NCI-H128 (cell line): ENCODE data around the gene C15orf40.
"Not testable (repeated sequence)": the region's sequence is repeated elsewhere in the genome, so short reads cannot be mapped to it uniquely, and the experiment has no call there.

Experiments
- DNase-seq: peaks from one replicate; lab custom pipeline; 2025; ENCODE audit not compliant: unreplicated experiment; lab: John Stamatoyannopoulos, UW

C15orf40 gene

GRCh38 chr15:83011271-83012075 lies at the start of gene C15orf40:
TSS of gene C15orf40 (minus strand) at chr15:83011639. CDS start at chr15:83011607, 32 bp downstream.
- peak; percentile 77 for DNase-seq

- no peak for DNase-seq
Measured at GRCh38 chr15:83057696-83058376, 46.4 kb upstream of the C15orf40 start.

- DNase-seq = no peak
Measured at GRCh38 chr15:83057002-83057401, 45.6 kb upstream of the C15orf40 start.

- no peak for DNase-seq
Measured at GRCh38 chr15:83053151-83053550, 41.7 kb upstream of the C15orf40 start.

GRCh38 chr15:83046558-83047127 lies 35.2 kb upstream of the C15orf40 start:
- DNase-seq = no peak

- DNase-seq = no peak
Measured at GRCh38 chr15:83044156-83044555, 32.7 kb upstream of the C15orf40 start.

GRCh38 chr15:83039206-83039605 lies 27.8 kb upstream of the C15orf40 start:
- no peak for DNase-seq

GRCh38 chr15:83036253-83036652 lies 24.8 kb upstream of the C15orf40 start:
- DNase-seq = no peak

- DNase-seq = not testable (repeated sequence)
Measured at GRCh38 chr15:83031234-83031633, 19.8 kb upstream of the C15orf40 start.

- no peak for DNase-seq
Measured at GRCh38 chr15:83030021-83030420, 18.6 kb upstream of the C15orf40 start.

- no peak for DNase-seq
Measured at GRCh38 chr15:83018436-83018835, 7.0 kb upstream of the C15orf40 start.

GRCh38 chr15:83016906-83017305 lies 5.5 kb upstream of the C15orf40 start:
- DNase-seq = no peak

GRCh38 chr15:83015361-83015760 lies 3.9 kb upstream of the C15orf40 start:
- no peak for DNase-seq

- DNase-seq = no peak
Measured at GRCh38 chr15:83014205-83014653, 2.8 kb upstream of the C15orf40 start.

- DNase-seq = no peak
Measured at GRCh38 chr15:83012636-83013035, 1.2 kb upstream of the C15orf40 start.

GRCh38 chr15:83012076-83012426 lies 612 bp upstream of the C15orf40 start:
- DNase-seq = no peak

- peak; percentile 14 for DNase-seq
Measured at GRCh38 chr15:83010709-83011270, 649 bp downstream of the C15orf40 start.

- not testable (repeated sequence) for DNase-seq
Measured at GRCh38 chr15:83000672-83001031, 10.8 kb downstream of the C15orf40 start.

- DNase-seq = no peak
Measured at GRCh38 chr15:82999905-83000671, 11.4 kb downstream of the C15orf40 start.

- DNase-seq = no peak
Measured at GRCh38 chr15:82999426-82999825, 12.0 kb downstream of the C15orf40 start.

GRCh38 chr15:82995938-82996337 lies 15.5 kb downstream of the C15orf40 start:
- no peak for DNase-seq
